ENCODE results near the gene ZNF23. TPM values are rescaled to one million over a fixed set of nuclear protein-coding genes. Genes with fewer than 3 reads are reported as not detected.

ZNF23 gene
- total and polyA plus RNA-seq, 10 of the 15 experiments (the other 5 are each of a cell fraction or from before 2014, with no cell fraction given), result 3.6 to 11.5 (median 8.7) TPM

- SMC1A ChIA-PET (ENCODE audit: uncharacterized antibody, unreplicated experiment), result no interaction called here
- TF ChIP-seq MXI1 (IDR thresholded peaks at IDR 0.05; ENCODE audit: low read depth, low read length) (no peak), MTA2 (IDR thresholded peaks at IDR 0.05; ENCODE audit: low read depth) (no peak), TCF3 (IDR thresholded peaks at IDR 0.05; ENCODE audit: borderline replicate concordance, insufficient read depth, low read depth, low read length) (0 out of 2 replicates have a peak, but pooled peaks have one; percentile 16), RUNX3 (IDR thresholded peaks at IDR 0.05; ENCODE audit: low read length) (peak; percentile 27; the same call in 1 of the 2 replicates), MEF2B (IDR thresholded peaks at IDR 0.05; ENCODE audit: partially characterized antibody, poor library complexity, severe bottlenecking) (no peak), EP300 (IDR thresholded peaks at IDR 0.05; ENCODE audit: borderline replicate concordance in 1 of 2, control insufficient read depth in 1 of 2, low read depth in 2 of 2, low read length in 2 of 2) (peak in 1 of 2 experiments; percentile 24; a peak in 1 of 4 replicates), TAF1 (IDR thresholded peaks at IDR 0.05; ENCODE audit: borderline replicate concordance, low read depth, low read length) (no peak), CHD1 (IDR thresholded peaks at IDR 0.05; ENCODE audit: low read depth, low read length) (no peak), SP1 (IDR thresholded peaks at IDR 0.05; ENCODE audit: low read depth, low read length) (no peak), PRDM15 (CRISPR knock-in tag; IDR thresholded peaks at IDR 0.05) (no peak), CBFB (IDR thresholded peaks at IDR 0.05; ENCODE audit: low read depth) (no peak), SREBF2 (IDR thresholded peaks at IDR 0.05; ENCODE audit: low read length) (peak; percentile 86), FOXK2 (IDR thresholded peaks at IDR 0.05) (no peak)
- TF ChIP-seq, protein P1, sequence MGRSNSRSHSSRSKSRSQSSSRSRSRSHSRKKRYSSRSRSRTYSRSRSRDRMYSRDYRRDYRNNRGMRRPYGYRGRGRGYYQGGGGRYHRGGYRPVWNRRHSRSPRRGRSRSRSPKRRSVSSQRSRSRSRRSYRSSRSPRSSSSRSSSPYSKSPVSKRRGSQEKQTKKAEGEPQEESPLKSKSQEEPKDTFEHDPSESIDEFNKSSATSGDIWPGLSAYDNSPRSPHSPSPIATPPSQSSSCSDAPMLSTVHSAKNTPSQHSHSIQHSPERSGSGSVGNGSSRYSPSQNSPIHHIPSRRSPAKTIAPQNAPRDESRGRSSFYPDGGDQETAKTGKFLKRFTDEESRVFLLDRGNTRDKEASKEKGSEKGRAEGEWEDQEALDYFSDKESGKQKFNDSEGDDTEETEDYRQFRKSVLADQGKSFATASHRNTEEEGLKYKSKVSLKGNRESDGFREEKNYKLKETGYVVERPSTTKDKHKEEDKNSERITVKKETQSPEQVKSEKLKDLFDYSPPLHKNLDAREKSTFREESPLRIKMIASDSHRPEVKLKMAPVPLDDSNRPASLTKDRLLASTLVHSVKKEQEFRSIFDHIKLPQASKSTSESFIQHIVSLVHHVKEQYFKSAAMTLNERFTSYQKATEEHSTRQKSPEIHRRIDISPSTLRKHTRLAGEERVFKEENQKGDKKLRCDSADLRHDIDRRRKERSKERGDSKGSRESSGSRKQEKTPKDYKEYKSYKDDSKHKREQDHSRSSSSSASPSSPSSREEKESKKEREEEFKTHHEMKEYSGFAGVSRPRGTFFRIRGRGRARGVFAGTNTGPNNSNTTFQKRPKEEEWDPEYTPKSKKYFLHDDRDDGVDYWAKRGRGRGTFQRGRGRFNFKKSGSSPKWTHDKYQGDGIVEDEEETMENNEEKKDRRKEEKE (IDR thresholded peaks at IDR 0.05), result no peak
- TF ChIP-seq, protein P2, sequence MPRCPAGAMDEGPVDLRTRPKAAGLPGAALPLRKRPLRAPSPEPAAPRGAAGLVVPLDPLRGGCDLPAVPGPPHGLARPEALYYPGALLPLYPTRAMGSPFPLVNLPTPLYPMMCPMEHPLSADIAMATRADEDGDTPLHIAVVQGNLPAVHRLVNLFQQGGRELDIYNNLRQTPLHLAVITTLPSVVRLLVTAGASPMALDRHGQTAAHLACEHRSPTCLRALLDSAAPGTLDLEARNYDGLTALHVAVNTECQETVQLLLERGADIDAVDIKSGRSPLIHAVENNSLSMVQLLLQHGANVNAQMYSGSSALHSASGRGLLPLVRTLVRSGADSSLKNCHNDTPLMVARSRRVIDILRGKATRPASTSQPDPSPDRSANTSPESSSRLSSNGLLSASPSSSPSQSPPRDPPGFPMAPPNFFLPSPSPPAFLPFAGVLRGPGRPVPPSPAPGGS (IDR thresholded peaks at IDR 0.05; ENCODE audit: borderline replicate concordance, insufficient read depth, low read depth, low read length, poor library complexity, severe bottlenecking), result no peak
Observed at GRCh38 chr16:71426069-71426879, 35.8 kb downstream of the ZNF23 start.

More at GRCh38 chr16:71426069-71426879, 35.8 kb downstream of the ZNF23 start:
- no peaks in the 10 kb centered on the region for H3K36me3 ChIP-seq (ENCODE audit: control insufficient read depth in 2 of 2, insufficient read depth in 2 of 2, low read length in 1 of 2)
- ChIA-PET CTCF (interaction anchor here (1.2 to 2.1 kb wide), 3 partner anchors 14 to 185 kb away, joined by 3 to 7 read pairs (median 6); no protein-coding TSS in a partner anchor), POLR2A (no interaction called here), RAD21 (ENCODE audit: unreplicated experiment) (interaction anchor here (0.6 kb wide), 1 partner anchor 1609 kb away, joined by 4 read pairs; no protein-coding TSS in a partner anchor)
- peak overlapping the region; percentile 40 for H3K4me3 ChIP-seq
- H3K9ac ChIP-seq (ENCODE audit: control insufficient read depth, insufficient read depth, low read length), result no peak overlapping the region
- peak overlapping the region; percentile 51 for H2AFZ ChIP-seq (ENCODE audit: control insufficient read depth, low read depth, low read length)
- DNase-seq (ENCODE audit: low read depth, low spot score), result peak; percentile 67
- no peaks in the 10 kb centered on the region; a peak in 1 of 4 replicates for H3K27me3 ChIP-seq (replicated peaks in 1 of 2; ENCODE audit: control insufficient read depth in 2 of 2, insufficient read depth in 2 of 2, low read length in 1 of 2)
- no peak overlapping the region for H3K27ac ChIP-seq (ENCODE audit: control insufficient read depth, insufficient read depth)
- H4K20me1 ChIP-seq (ENCODE audit: control insufficient read depth, insufficient read depth), result peaks cover 3% of the 10 kb centered on the region; the same call in 1 of the 2 replicates
- no peaks in the 10 kb centered on the region for H3K9me3 ChIP-seq (replicated peaks; ENCODE audit: control insufficient read depth, insufficient read depth, low read length)
- peak; percentile 85 for ATAC-seq
- in situ Hi-C loops (cut with MboI) (no loop called here), intact Hi-C loops (cut with micrococcal nuclease; ENCODE audit: unreplicated experiment) (no loop called here)
- no peak for FAIRE-seq
- WGBS (ENCODE audit: insufficient coverage, insufficient replicate concordance, low lambda C conversion rate, missing lambda C conversion rate), result 4% methylated on average over 48 of the region's 48 CpGs
- no peaks in the 10 kb centered on the region for H3K79me2 ChIP-seq (ENCODE audit: control insufficient read depth, insufficient read depth, low read length)
- BruUV-seq (replicated peaks), result TSS peak; percentile 98
- H3K4me1 ChIP-seq (ENCODE audit: control insufficient read depth, insufficient read depth, low read length), result no peaks in the 10 kb centered on the region
- H3K4me2 ChIP-seq (ENCODE audit: control insufficient read depth, insufficient read depth), result peak overlapping the region; percentile 26

All from GM12878 (cell line).